Astrocyte of the cerebellum (primary cell): Measurements from ENCODE around the gene RPL37A.

Experiments used
- DNase-seq: peaks from one replicate; pipeline ENCODE4 v3.0.0-alpha.2; 2011; ENCODE audit warnings: low read depth
- H3K4me3 ChIP-seq: 2 replicates; pipeline ENCODE4 v1.5.1; 2011; ENCODE audit warnings: mild to moderate bottlenecking, low read depth, low read length, moderate library complexity
- in situ Hi-C: cut with HindIII; loops from 2 replicates; pipeline ENCODE4 v1.10.0; 2017; ENCODE audit warnings: low sequenced_read_pairs
- TF ChIP-seq, protein P1 (sequence below): IDR thresholded peaks from 2 replicates; pipeline ENCODE4 v1.5.1; 2012; ENCODE audit warnings: low read length, low read depth, moderate library complexity, mild to moderate bottlenecking; ENCODE audit errors: missing control alignments

The RPL37A gene

DNA sequence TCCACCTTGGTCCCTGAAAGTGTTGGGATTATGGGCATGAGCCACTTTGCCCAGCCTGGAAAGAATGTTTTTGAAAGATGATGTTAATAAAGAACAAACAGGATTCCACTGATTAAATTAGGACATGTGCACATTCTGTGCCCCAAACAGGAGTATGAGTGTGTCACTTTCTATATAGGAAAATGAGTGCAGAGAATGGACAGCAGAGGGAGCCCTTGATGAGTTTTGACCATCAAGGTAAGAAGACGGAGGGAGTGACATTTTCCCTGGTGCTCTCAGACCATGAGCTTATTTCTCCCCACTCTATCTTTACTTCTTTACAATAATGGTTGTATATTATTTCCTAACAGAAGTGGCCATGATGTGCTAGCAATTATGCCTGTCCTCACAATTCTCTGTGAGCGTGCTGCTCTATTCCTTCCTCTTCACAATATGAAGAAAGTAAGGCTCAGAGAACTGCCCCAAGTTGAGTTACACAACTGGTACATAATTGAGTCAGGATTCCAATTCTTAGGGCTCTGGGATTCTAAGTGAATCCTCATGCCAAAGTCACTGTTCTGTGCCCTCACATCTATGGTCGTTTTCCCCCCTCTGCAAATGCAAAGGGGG lies 20.6 kb downstream of the RPL37A start:
- peak; percentile 82 for DNase-seq
- in situ Hi-C loops, result loop anchor here (5.0 to 25.0 kb wide), 3 partner anchors 133 to 993 kb away; no protein-coding TSS in a partner anchor
- TF ChIP-seq, protein P1, sequence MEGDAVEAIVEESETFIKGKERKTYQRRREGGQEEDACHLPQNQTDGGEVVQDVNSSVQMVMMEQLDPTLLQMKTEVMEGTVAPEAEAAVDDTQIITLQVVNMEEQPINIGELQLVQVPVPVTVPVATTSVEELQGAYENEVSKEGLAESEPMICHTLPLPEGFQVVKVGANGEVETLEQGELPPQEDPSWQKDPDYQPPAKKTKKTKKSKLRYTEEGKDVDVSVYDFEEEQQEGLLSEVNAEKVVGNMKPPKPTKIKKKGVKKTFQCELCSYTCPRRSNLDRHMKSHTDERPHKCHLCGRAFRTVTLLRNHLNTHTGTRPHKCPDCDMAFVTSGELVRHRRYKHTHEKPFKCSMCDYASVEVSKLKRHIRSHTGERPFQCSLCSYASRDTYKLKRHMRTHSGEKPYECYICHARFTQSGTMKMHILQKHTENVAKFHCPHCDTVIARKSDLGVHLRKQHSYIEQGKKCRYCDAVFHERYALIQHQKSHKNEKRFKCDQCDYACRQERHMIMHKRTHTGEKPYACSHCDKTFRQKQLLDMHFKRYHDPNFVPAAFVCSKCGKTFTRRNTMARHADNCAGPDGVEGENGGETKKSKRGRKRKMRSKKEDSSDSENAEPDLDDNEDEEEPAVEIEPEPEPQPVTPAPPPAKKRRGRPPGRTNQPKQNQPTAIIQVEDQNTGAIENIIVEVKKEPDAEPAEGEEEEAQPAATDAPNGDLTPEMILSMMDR, result peak; percentile 66
- no peak overlapping the region for H3K4me3 ChIP-seq

DNA sequence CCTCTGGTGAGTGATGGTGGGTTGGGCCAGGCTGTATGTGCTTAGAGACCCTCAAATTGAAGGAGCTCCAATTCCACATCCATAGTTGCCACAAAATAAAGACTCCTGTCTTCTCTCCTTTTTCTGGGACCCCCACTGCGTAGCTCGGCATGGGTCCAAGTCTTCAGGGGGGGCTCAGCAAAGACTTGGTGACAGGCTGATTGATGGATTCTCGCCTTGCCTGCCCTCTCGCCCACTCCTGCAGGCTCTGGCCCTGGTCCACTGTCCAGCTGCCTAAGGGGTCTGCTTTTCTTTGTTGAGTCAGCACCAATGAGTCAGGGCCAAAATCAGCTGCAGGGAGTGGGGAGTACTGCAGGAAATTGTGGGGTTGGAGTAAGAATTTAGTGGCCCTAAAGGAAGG lies 21.5 kb downstream of the RPL37A start:
- H3K4me3 ChIP-seq, result no peak overlapping the region
- in situ Hi-C loops, result loop anchor here (25.0 kb wide), 1 partner anchor 992 kb away; no protein-coding TSS in a partner anchor
- TF ChIP-seq, protein P1, result no peak
- DNase-seq, result peak; percentile 35

DNA sequence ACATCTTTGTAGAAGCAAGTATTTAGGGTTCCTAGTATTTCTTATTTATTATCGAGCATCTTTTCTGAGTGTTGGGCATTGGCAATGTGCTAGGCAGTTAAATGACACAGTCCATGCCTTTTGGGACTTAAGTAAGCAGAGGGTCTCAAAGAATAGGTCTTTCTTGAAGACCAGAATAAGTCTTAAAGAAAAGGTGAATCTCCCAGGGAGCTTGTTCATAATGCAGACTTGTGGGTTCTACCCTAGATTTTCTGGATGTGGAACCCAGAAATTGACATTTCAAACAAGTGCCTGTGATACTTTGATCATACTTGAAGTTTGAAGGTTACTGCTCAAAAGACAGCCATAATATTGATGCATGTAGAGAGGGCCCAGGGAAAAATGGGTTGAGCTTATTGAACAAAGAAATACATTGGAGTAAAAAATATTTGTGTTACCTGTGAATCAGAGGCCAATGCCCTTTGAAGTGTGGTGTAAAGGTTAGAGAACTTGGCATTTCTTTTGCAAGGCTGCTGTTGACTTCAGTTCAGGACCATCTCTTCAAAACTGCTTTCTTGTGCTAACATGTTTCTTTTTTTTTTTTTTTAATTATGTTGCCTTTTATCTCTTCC lies 24.4 kb downstream of the RPL37A start:
- no peak overlapping the region for H3K4me3 ChIP-seq
- in situ Hi-C loops, result loop anchor here (25.0 kb wide), 1 partner anchor 989 kb away; no protein-coding TSS in a partner anchor
- DNase-seq, result no peak
- TF ChIP-seq, protein P1, result no peak

DNA sequence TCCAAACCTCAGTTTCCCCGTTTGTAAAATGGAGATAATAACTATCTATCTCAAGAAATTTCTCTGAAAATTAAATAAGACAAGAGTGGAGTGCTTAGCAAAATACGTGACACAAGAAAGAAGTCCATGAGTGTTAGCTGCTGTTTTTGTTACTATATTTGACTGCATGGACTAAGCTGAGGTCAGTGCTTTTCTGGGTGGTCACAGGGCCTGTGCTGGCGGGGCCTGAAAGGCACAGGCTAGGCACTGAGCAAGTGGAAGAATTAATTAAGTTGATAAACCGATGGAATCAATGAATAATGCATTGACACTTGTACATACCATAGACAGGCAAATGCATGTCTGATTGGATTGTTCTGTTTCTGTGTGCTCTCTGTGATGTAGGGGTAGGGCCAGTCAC lies 27.3 kb downstream of the RPL37A start:
- in situ Hi-C loops, result no loop called here
- DNase-seq, result no peak
- H3K4me3 ChIP-seq, result no peak overlapping the region
- TF ChIP-seq, protein P1, result no peak

DNA sequence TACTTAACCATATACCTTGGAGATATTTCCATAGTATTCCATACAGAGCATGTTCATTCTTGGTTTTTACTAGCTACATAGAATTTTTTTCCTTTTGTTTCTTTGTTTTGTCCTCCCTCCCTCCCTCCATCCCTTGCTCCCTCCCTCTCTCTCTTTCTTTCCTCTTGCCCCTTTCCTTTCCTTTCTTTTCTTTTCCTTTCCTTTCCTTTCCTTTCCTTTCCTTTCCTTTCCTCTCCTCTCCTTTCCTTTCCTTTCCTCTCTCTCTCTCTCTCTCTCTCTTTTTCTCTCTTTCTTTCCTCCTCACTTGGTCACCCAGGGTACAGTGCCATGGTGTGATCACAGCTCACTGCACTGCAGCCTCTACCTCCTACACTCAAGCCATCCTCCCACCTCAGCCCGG lies 28.3 kb downstream of the RPL37A start:
- no peak for DNase-seq
- no peak overlapping the region for H3K4me3 ChIP-seq
- in situ Hi-C loops, result no loop called here
- TF ChIP-seq, protein P1, result no peak

DNA sequence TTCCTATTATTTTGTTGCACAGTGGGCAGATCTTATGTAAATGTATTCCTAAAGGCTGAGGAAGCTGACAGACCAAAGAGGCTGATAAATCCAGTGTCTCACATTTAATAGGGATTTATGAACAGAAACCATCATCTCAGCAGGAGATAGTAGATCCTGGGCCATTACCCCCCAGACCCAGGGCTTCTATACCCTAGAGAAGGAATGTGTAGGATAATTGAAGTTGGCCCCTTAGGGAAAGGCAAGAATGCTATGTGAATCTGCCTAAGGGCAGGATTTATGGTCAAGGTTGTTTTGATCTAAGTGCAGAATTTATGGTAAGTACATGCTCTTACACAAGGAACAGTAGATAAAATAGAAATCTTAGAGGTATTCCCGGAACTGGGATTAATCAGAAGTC lies 29.0 kb downstream of the RPL37A start:
- no peak for DNase-seq
- H3K4me3 ChIP-seq, result no peak overlapping the region
- in situ Hi-C loops, result no loop called here
- TF ChIP-seq, protein P1, result no peak
